ENCODE results near the gene TBC1D20.
A peak's percentile ranks its signal among the peaks of the same experiment; 100 is the strongest.

TBC1D20 gene

GRCh38 chr20:438571-439469 is 23.5 kb downstream of the TBC1D20 start:
- no peak for DNase-seq (ENCODE audit: low read depth, low spot score)

GRCh38 chr20:437787-438486 is 24.4 kb downstream of the TBC1D20 start:
- no peak for DNase-seq (ENCODE audit: low read depth, low spot score)

DNA sequence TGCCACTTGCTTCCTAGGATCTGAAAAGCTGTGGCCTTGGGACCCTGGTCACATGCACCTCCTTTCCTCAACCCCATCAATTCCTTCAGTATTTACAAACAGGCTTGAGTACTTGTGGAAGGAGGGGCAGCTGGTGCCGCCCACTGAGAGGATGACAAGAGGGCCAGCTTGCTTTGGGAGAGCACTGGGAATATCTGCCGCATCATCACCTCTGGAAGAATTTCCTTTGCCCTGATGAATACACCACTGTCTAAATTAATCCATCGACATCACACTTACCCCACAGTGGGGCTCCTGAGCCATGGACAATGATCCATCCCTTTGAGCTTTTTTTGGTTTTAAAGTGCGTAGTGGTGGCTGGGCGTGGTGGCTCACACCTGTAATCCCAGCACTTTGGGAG is 25.9 kb downstream of the TBC1D20 start:
- DNase-seq (ENCODE audit: low read depth, low spot score) = no peak

DNA sequence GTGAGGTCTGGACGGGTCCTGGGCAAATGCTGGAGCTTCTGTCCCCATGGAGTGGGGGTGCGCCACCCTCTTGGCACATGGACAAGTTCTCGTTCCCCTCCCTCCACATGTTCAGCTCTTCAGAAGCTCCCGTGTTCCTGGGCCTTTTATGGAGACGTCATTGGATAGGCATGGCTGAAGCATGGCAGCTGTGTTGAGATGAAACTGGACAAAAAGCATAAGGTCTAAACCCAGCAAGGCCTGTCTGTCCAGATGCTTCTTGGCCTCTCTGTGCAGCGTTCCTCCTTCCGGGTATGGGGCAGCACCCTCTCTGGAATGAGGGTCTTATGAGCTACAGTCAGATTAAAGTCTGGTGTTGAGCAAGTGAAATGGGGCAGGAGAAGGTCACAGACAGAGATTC is 26.8 kb downstream of the TBC1D20 start:
- no peak for DNase-seq (ENCODE audit: low read depth, low spot score)

DNA sequence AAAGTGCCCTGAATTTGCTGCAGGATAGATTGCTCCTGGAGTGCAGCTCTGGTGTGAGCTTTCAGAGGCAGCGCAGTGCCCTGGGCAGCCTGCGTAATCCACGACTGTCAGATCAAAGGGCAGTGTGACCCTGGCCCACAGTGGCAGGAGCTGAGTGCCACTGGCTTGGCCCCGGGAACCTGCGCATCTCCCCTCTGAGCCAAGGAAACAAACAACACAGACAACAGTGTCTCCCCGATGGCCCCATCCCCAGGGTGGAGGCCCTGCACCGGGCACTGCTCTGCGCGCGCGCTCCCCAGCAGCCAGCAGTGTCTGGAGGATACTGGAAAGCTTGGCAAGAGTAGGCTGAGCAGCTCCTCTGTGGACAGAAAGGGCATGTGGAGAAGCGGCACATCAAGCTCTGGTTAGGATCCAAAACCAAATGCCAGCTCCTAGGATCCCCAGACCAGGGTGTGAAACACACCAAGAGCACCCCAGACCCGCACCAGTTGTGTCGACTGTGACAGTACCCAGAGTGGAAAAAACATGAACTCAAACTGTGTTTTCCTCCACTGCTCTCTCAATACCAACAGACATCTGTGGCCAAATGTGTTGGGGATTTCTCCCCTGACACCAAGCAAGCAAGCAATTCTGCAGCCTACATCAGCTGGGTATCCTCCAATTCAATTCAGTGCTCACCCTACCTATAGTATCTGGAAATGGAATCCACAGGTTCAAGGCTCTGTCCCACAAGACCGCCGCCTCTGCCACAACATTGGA is 27.5 kb downstream of the TBC1D20 start:
- no peak for DNase-seq (ENCODE audit: low read depth, low spot score)

DNA sequence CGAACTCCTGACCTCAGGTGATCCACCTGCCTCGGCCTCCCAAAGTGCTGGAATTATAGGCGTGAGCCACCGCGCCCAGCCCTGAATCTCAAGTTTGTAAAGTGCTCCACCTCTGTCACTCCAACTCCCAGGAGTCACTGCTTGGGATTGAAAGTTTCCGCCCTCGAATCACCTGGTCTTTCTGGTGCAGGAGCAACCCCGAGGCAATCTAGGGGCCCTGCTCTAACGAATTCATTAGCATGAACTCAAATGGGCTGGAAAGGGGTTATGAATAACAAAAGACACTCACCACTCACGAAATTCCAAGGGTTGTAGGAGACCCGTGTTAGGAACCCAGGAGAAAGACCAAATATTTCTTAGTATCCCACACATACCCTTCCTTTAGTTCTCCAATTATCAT is 28.1 kb downstream of the TBC1D20 start:
- no peak for DNase-seq (ENCODE audit: low read depth, low spot score)

- DNase-seq (ENCODE audit: low read depth, low spot score) = peak; percentile 27
Observed at GRCh38 chr20:433300-433975, 28.9 kb downstream of the TBC1D20 start.

DNA sequence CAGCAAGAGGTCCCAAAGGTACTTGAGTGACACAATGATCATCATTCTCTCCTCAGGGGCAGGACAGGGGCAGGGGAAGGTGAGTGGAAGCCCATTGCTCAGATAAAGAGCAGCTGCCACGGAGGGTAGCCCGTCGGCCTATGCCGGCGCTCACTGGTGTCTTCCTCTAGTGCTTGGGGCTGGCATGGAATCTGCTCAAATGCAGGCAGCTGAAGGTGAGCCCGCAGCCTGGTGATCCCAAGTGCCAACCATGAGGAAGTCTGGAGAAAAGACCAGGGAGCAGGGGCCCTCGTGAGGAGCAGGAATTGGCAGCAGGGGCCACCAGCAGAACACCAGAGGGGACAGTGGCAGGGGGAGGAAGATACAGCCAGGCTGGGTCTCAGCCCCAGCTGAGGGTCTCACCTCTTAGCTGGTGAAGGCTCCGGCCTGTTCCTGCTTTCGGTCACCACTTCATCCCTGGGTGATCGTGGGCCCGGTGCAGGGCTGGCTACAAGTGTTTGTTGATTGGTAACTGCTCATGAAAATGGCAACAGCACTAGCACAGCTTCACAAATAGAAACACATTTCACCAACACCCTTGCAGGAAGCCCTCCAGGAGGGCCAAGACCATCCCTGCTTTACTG is 29.5 kb downstream of the TBC1D20 start:
- DNase-seq (ENCODE audit: low read depth, low spot score) = no peak

GRCh38 chr20:432208-432607 is 30.1 kb downstream of the TBC1D20 start:
- no peak for DNase-seq (ENCODE audit: low read depth, low spot score)

DNA sequence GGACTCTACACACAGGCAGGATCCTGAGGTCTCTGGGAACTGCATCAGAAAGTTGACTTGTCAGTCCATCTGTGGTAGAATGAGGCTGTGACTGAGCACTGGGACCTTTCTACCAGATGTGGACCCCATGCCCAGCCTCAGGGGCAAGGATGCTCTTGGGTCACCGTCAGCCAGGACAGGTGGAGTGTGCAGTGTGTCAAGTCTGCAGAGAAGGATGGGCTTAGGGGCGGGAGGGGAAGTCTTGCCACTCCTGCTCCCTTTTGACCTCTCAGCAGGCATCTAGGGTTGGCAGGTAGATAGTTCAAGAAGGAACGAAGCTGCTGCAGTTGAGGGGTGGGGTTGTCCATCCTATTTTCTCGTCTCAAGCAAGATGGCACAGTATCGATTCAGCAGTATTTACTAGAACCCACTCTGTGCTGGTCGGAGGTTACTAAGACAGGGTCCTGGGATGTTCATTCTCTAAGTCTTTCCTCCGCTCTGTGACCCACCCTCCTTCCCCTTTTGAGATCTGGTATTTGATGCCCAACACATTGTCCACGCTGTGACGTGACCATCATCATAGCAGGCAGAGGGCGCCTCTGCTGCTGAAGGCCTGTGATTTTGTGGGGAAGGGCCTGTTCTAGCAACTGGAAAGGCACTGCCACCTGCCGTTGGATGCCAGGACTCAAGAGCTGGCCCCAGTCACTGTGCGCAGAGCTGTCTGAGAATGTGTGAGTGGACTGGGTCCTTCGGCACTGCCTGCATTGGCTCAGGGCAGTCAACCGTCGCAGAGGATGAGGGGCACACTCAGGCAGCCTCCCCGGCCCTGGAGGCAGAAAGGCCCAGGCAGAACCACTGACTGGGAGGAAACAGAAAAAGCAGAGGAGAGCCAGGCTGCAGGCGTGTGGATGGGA is 31.1 kb downstream of the TBC1D20 start:
- no peak for DNase-seq (ENCODE audit: low read depth, low spot score)

- no peak for DNase-seq (ENCODE audit: low read depth, low spot score)
Observed at GRCh38 chr20:430091-430999, 32.0 kb downstream of the TBC1D20 start.

GRCh38 chr20:428658-429200 is 33.6 kb downstream of the TBC1D20 start:
- no peak for DNase-seq (ENCODE audit: low read depth, low spot score)

- no peak for DNase-seq (ENCODE audit: low read depth, low spot score)
Observed at GRCh38 chr20:427849-428657, 34.3 kb downstream of the TBC1D20 start.

DNA sequence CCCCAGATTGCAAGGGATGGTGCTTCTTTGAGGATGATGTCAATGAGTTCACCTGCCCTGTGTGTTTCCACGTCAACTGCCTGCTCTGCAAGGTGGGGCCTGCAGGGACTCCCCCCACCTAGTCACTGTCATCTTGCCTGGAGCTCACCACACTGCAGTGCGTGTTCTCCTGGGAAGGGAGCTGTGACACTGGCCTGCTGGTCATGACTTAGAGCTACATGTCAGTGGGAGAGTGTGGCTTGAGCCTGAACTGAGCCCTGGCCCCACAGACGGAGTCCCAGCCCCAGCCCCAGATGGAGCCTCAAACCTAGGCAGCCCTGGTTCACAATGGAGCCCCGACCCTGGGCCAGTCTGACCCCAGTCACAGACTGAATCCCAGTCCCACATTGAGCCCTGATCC is 34.9 kb downstream of the TBC1D20 start:
- no peak for DNase-seq (ENCODE audit: low read depth, low spot score)

DNA sequence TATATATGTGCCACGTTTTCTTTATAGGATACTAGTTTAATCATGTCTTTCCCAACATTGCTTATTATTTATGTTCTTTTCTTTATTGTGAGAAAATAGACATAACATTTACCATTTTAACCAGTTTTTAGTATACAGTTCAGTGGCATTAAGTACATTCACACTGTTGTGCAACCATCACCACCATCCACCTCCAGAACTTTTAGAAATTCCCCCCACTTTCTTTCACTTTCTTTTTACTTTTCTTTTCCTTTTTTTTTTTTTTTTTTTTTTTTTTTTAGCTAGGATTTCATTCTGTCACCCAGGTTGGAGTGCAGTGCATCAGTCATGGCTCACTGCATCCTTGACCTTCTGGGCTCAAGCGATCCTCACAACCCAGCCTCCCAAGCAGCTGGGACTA is 35.8 kb downstream of the TBC1D20 start:
- no peak for DNase-seq (ENCODE audit: low read depth, low spot score)

GRCh38 chr20:421685-422250 is 40.6 kb downstream of the TBC1D20 start:
- DNase-seq (ENCODE audit: low read depth, low spot score) = no peak

GRCh38 chr20:420721-421574 is 41.4 kb downstream of the TBC1D20 start:
- no peak for DNase-seq (ENCODE audit: low read depth, low spot score)

Measured in activated naive CD8-positive, alpha-beta T cell treated with anti-CD3 and anti-CD28 coated beads, Interleukin-2, amount 50 U/mL, for 16 hours (primary cell).